Stimulated activated CD8-positive, alpha-beta memory T cell treated with anti-CD3 and anti-CD28 coated beads, Interleukin-7, amount 100 ng/mL, for 48 hours (primary cell): ENCODE results near the gene AQP1.

Experiments used
- DNase-seq, 2 donors: peaks; one replicate each; pipeline ENCODE4 v3.0.0-alpha.2; 2020; ENCODE audit warnings: low read depth in 1 of 2; ENCODE audit errors: extremely low read depth in 1 of 2

AQP1 gene

DNA sequence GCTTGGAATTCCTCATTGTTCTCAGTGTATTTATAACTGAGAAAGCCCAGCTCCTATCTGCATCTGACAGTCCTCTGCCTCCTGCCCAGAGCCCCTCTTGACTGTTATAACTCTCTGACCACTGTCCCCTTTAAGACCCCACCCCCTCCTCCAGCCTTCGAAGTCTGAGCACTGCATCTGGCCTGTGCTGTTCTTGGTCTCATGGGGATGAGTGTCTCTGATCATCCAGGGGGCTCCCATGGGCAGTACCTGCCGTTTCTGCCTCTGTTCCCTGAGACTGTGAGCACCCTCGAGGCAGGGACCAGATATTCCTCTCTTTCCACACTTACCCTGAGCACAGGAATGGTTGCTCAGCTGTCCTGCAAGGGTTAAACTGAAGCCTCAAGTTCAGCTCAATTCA, 59.8 kb downstream of the AQP1 start:
- no peak for DNase-seq

DNA sequence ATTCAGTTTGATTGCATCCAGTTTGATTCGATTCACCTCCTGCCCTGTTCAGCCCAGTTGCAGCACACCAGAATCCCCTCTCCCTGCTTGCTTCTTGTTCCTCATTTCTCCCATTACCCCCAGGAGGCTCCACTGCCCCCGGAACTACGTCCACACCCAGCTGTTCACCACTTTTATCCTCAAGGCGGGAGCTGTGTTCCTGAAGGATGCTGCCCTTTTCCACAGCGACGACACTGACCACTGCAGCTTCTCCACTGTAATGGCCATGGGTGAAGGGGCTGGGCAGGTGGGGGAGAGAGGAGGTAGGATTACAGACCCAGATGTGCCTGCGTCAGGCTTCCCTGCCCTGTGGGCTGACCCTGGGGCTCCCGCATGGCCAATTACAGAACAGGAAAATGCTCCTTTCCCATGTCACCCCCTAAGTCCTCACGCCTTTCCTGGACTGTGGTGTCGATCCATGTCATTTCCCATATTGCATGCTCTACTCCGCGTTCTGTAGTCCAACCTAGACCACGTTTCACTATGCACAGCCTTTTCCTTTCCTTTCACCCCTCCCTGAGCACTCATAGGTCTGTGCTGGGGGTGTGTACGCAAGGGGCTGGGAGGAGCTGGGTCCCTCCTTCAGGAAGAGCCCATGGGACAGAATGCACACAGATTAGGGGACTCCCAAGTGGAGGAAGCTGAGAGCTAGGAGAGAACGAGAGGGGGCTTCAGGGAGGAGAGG, 60.3 kb downstream of the AQP1 start:
- no peak for DNase-seq

GRCh38 chr7:30973292-30973691, 61.6 kb downstream of the AQP1 start:
- no peak for DNase-seq

GRCh38 chr7:30973791-30974604, 62.3 kb downstream of the AQP1 start:
- no peak for DNase-seq

GRCh38 chr7:30974605-30975255, 63.1 kb downstream of the AQP1 start:
- DNase-seq: peak; percentile 9 to 37
